B cell (primary cell): ENCODE measurements around the gene DAGLB.

Experiments used
- EZH2 ChIP-seq: IDR thresholded peaks from 2 replicates; pipeline ENCODE4 v1.6.1; 2012; ENCODE audit warnings: borderline replicate concordance, low read depth, mild to moderate bottlenecking, moderate library complexity, low read length; ENCODE audit not compliant: insufficient read depth, poor library complexity, severe bottlenecking
- TF ChIP-seq, protein P1 (sequence below): fragments of 200-600 bp; IDR thresholded peaks from one replicate; pipeline ENCODE4 v1.8.0; 2022; ENCODE audit warnings: antibody characterized with exemption, mild to moderate bottlenecking

DNA sequence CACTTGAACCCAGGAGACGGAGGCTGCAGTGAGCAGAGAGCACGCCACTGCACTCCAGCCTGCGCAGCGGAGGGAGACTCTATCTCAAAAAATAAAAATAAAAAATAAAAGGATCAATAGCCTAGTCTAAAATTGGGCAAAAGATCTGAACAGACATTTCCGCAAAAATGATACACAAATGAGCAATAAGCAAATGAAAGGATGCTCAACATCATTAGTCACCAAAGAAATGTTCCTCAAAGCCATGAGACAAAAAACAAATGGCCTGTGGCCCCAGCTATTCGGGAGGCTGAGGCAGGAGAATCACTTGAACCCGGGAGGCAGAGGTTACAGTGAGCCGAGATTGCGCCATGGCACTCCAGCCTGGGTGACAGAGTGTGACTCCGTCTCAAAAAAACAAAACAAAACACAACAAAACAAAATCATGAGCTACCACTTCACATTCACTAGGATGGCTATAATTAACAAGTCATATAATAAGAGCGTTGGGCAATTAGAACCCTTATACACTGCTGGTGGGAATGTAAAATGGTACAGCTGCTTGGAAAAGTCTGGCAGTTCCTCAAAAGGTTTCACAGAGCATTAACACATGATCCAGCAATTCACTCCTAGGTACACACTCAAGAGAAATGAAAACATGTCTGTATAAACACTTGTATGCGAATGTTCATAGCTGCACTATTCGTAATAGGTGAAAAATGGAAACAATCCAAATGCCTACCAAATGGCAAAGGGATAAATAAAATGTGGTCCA is 3.1 kb downstream of the DAGLB start:
- TF ChIP-seq, protein P1, sequence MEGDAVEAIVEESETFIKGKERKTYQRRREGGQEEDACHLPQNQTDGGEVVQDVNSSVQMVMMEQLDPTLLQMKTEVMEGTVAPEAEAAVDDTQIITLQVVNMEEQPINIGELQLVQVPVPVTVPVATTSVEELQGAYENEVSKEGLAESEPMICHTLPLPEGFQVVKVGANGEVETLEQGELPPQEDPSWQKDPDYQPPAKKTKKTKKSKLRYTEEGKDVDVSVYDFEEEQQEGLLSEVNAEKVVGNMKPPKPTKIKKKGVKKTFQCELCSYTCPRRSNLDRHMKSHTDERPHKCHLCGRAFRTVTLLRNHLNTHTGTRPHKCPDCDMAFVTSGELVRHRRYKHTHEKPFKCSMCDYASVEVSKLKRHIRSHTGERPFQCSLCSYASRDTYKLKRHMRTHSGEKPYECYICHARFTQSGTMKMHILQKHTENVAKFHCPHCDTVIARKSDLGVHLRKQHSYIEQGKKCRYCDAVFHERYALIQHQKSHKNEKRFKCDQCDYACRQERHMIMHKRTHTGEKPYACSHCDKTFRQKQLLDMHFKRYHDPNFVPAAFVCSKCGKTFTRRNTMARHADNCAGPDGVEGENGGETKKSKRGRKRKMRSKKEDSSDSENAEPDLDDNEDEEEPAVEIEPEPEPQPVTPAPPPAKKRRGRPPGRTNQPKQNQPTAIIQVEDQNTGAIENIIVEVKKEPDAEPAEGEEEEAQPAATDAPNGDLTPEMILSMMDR, result no peak
- TF ChIP-seq EZH2, result no peak
